HEK293 (cell line): ENCODE data around the gene CFP.

ENCODE experiments used
- CTCF ChIP-seq: fragments of 450-650 bp; formaldehyde crosslinking; IDR thresholded peaks from 2 replicates; pipeline ENCODE4 v1.5.1; 2016; ENCODE audit warnings: missing biosample characterization, missing genetic modification characterization
- GLIS2 ChIP-seq: fragments of 450-650 bp; formaldehyde crosslinking; IDR thresholded peaks from 2 replicates; pipeline ENCODE4 v1.5.1; 2016; ENCODE audit warnings: missing biosample characterization, missing genetic modification characterization
- HOXD13 ChIP-seq: sonication (generic); formaldehyde crosslinking; IDR thresholded peaks from 2 replicates; pipeline ENCODE4 v1.8.0; 2022; ENCODE audit warnings: missing genetic modification reagents, borderline replicate concordance
- KLF7 ChIP-seq: fragments of 450-650 bp; formaldehyde crosslinking; IDR thresholded peaks from 2 replicates; pipeline ENCODE4 v1.5.1; 2016; ENCODE audit warnings: missing biosample characterization, missing genetic modification characterization, borderline replicate concordance
- PBX3 ChIP-seq: sonication (generic); formaldehyde crosslinking; IDR thresholded peaks from 2 replicates; pipeline ENCODE4 v1.8.1; 2022; ENCODE audit warnings: mild to moderate bottlenecking, moderate library complexity, missing genetic modification reagents
- ZIC2 ChIP-seq: fragments of 450-650 bp; formaldehyde crosslinking; IDR thresholded peaks from 2 replicates; pipeline ENCODE4 v1.5.1; 2016; ENCODE audit warnings: missing biosample characterization, missing genetic modification characterization
- ZNF211 ChIP-seq: fragments of 450-650 bp; formaldehyde crosslinking; IDR thresholded peaks from 2 replicates; pipeline ENCODE4 v1.5.1; 2016; ENCODE audit warnings: low read depth, missing biosample characterization, missing genetic modification characterization
- ZNF221 ChIP-seq: fragments of 450-650 bp; formaldehyde crosslinking; IDR thresholded peaks from 2 replicates; pipeline ENCODE4 v1.5.1; 2017; ENCODE audit warnings: missing biosample characterization, missing genetic modification characterization, borderline replicate concordance
- ZNF660 ChIP-seq: fragments of 450-650 bp; IDR thresholded peaks from 2 replicates; pipeline ENCODE4 v1.5.1; 2018; ENCODE audit warnings: missing biosample characterization, mild to moderate bottlenecking, missing genetic modification characterization
- TF ChIP-seq, protein P1 (sequence below): fragments of 450-650 bp; formaldehyde crosslinking; IDR thresholded peaks from 2 replicates; pipeline ENCODE4 v1.5.1; 2016; ENCODE audit warnings: missing biosample characterization, missing genetic modification characterization

DNA sequence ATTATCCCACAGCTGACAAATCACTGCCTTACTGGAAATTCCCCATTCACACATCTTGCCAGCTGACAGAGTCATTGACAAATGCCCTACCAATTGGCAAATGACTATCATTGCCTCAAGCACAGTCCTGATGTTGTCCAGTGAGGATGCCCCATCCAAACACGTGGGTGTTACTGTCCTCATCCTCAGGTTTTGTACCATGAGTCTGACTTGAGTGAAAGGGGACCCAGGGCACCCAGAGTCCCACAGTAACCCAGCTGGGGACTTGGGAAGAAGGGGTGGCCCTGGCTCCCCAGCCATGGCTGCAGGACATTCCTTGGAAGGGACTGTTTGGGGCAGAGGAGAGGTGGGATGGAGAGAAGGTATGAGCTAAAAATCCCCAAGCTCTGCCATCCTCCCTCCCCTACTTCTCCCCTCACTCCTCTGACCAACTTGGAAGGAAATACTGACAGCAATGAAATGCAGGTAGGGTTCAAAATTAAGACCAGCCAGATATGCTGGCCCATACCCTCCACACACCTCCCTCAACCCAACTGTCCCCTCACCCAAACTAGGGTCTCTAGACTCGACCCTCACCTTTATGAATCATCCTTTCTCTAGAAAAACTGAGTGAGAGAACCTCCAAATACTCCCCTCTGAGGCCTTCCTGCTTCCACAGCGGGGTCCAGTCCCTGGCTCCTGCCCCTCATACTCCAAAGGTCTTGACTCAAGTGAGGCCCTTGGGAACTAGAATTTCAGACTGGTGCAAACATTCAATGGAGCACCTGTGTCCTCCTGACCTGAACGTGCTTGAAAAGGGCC is 42.4 kb downstream of the CFP start:
- no peak for TF ChIP-seq CTCF (tag by site-specific recombination)
- TF ChIP-seq GLIS2: no peak
- TF ChIP-seq ZNF660 (tag by site-specific recombination): no peak
- TF ChIP-seq, protein P1, sequence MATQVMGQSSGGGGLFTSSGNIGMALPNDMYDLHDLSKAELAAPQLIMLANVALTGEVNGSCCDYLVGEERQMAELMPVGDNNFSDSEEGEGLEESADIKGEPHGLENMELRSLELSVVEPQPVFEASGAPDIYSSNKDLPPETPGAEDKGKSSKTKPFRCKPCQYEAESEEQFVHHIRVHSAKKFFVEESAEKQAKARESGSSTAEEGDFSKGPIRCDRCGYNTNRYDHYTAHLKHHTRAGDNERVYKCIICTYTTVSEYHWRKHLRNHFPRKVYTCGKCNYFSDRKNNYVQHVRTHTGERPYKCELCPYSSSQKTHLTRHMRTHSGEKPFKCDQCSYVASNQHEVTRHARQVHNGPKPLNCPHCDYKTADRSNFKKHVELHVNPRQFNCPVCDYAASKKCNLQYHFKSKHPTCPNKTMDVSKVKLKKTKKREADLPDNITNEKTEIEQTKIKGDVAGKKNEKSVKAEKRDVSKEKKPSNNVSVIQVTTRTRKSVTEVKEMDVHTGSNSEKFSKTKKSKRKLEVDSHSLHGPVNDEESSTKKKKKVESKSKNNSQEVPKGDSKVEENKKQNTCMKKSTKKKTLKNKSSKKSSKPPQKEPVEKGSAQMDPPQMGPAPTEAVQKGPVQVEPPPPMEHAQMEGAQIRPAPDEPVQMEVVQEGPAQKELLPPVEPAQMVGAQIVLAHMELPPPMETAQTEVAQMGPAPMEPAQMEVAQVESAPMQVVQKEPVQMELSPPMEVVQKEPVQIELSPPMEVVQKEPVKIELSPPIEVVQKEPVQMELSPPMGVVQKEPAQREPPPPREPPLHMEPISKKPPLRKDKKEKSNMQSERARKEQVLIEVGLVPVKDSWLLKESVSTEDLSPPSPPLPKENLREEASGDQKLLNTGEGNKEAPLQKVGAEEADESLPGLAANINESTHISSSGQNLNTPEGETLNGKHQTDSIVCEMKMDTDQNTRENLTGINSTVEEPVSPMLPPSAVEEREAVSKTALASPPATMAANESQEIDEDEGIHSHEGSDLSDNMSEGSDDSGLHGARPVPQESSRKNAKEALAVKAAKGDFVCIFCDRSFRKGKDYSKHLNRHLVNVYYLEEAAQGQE (tag by site-specific recombination): no peak
- no peak for TF ChIP-seq PBX3 (CRISPR knock-in tag)
- no peak for TF ChIP-seq ZNF211 (tag by site-specific recombination)
- no peak for TF ChIP-seq KLF7 (tag by site-specific recombination)
- no peak for TF ChIP-seq ZIC2 (tag by site-specific recombination)
- TF ChIP-seq HOXD13 (CRISPR knock-in tag): no peak
- no peak for TF ChIP-seq ZNF221 (tag by site-specific recombination)
